ENCODE data around the gene PHACTR4. TPM values are rescaled to one million over a fixed set of nuclear protein-coding genes. Genes with fewer than 3 reads are reported as not detected.

The PHACTR4 gene
- total and polyA plus RNA-seq, 10 of the 15 experiments (the other 5 are each of a cell fraction or from before 2014, with no cell fraction given) = 8.9 to 34.2 (median 12.5) TPM

GRCh38 chr1:28534671-28535070, 165.1 kb downstream of the PHACTR4 start:
- TF ChIP-seq MTA3 (IDR thresholded peaks at IDR 0.05; ENCODE audit: borderline replicate concordance, low read length) (no peak), CHD4 (IDR thresholded peaks at IDR 0.05) (no peak), HSF1 (IDR thresholded peaks at IDR 0.05; ENCODE audit: low read depth, low read length) (no peak), SIN3A (IDR thresholded peaks at IDR 0.05; ENCODE audit: low read depth, low read length) (no peak), KAT2A (conservative IDR thresholded peaks at IDR 0.05; ENCODE audit: control insufficient read depth, low read depth, low read length) (no peak), ELK1 (IDR thresholded peaks at IDR 0.05; ENCODE audit: low read depth, low read length) (no peak), ZBTB11 (CRISPR knock-in tag; IDR thresholded peaks at IDR 0.05) (no peak), JUNB (IDR thresholded peaks at IDR 0.05) (no peak)
- TF ChIP-seq, protein P1, sequence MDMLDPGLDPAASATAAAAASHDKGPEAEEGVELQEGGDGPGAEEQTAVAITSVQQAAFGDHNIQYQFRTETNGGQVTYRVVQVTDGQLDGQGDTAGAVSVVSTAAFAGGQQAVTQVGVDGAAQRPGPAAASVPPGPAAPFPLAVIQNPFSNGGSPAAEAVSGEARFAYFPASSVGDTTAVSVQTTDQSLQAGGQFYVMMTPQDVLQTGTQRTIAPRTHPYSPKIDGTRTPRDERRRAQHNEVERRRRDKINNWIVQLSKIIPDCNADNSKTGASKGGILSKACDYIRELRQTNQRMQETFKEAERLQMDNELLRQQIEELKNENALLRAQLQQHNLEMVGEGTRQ (IDR thresholded peaks at IDR 0.05; ENCODE audit: borderline replicate concordance, low read depth, low read length) = no peak
- TF ChIP-seq, protein P2, sequence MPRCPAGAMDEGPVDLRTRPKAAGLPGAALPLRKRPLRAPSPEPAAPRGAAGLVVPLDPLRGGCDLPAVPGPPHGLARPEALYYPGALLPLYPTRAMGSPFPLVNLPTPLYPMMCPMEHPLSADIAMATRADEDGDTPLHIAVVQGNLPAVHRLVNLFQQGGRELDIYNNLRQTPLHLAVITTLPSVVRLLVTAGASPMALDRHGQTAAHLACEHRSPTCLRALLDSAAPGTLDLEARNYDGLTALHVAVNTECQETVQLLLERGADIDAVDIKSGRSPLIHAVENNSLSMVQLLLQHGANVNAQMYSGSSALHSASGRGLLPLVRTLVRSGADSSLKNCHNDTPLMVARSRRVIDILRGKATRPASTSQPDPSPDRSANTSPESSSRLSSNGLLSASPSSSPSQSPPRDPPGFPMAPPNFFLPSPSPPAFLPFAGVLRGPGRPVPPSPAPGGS (IDR thresholded peaks at IDR 0.05; ENCODE audit: borderline replicate concordance, insufficient read depth, low read depth, low read length, poor library complexity, severe bottlenecking) = no peak
- H3K36me3 ChIP-seq (ENCODE audit: control insufficient read depth in 2 of 2, insufficient read depth in 2 of 2, low read length in 1 of 2) = peaks cover 36 to 50% of the 10 kb centered on the region in 2 experiments; a peak in 3 of 4 replicates
- no peak overlapping the region for H3K27ac ChIP-seq (ENCODE audit: control insufficient read depth, insufficient read depth)
- no peaks in the 10 kb centered on the region for H3K9me3 ChIP-seq (replicated peaks; ENCODE audit: control insufficient read depth, insufficient read depth, low read length)
- H3K79me2 ChIP-seq (ENCODE audit: control insufficient read depth, insufficient read depth, low read length) = no peaks in the 10 kb centered on the region
- H3K4me1 ChIP-seq (ENCODE audit: control insufficient read depth, insufficient read depth, low read length) = no peaks in the 10 kb centered on the region
- no peak for DNase-seq (ENCODE audit: low read depth, low spot score)
- intact Hi-C loops (cut with micrococcal nuclease; ENCODE audit: unreplicated experiment) (no loop called here), in situ Hi-C loops (cut with MboI) (no loop called here)
- ChIA-PET CTCF (interaction anchor here (0.6 to 1.5 kb wide), 2 partner anchors 63 to 68 kb away, joined by 3 to 4 read pairs; no protein-coding TSS in a partner anchor), SMC1A (ENCODE audit: uncharacterized antibody, unreplicated experiment) (no interaction called here), RAD21 (ENCODE audit: unreplicated experiment) (interaction anchor here (0.5 to 1.7 kb wide), 2 partner anchors 31 to 47 kb away, joined by 3 to 4 read pairs; no protein-coding TSS in a partner anchor), POLR2A (interaction anchor here (0.7 kb wide), 1 partner anchor 9 kb away, joined by 3 read pairs; no protein-coding TSS in a partner anchor)
- no peak overlapping the region for H3K9ac ChIP-seq (ENCODE audit: control insufficient read depth, insufficient read depth, low read length)
- no TSS peak for BruUV-seq (replicated peaks)
- H2AFZ ChIP-seq (ENCODE audit: control insufficient read depth, low read depth, low read length) = no peak overlapping the region
- no peak for FAIRE-seq
- WGBS (ENCODE audit: insufficient coverage, insufficient replicate concordance, low lambda C conversion rate, missing lambda C conversion rate) = 96% methylated on average over 6 of the region's 6 CpGs
- H4K20me1 ChIP-seq (ENCODE audit: control insufficient read depth, insufficient read depth) = no peaks in the 10 kb centered on the region
- H3K27me3 ChIP-seq (replicated peaks in 1 of 2; ENCODE audit: control insufficient read depth in 2 of 2, insufficient read depth in 2 of 2, low read length in 1 of 2) = no peaks in the 10 kb centered on the region
- H3K4me3 ChIP-seq = no peak overlapping the region
- ATAC-seq = no peak
- no peak overlapping the region for H3K4me2 ChIP-seq (ENCODE audit: control insufficient read depth, insufficient read depth)
